Vagina (tissue), 2 donors: Measurements from ENCODE around the gene ADCY9. TPM values are rescaled to one million over a fixed set of nuclear protein-coding genes. Genes with fewer than 3 reads are reported as not detected.

Experiments used
- DNase-seq, 2 donors: peaks; one replicate each; pipeline ENCODE4 v3.0.0-alpha.2; 2017; ENCODE audit errors: extremely low spot score in 2 of 2
- H3K27ac ChIP-seq: fragments of 200-600 bp; sonication (generic); one replicate; pipeline ENCODE4 v1.5.1; 2019
- H3K27me3 ChIP-seq: fragments of 200-600 bp; sonication (generic); one replicate; pipeline ENCODE4 v1.5.1; 2019
- H3K36me3 ChIP-seq, 2 donors: fragments of 200-600 bp; sonication (generic); one replicate each; pipeline ENCODE4 v1.5.1; 2017 to 2019
- H3K4me1 ChIP-seq: fragments of 200-600 bp; sonication (generic); one replicate; pipeline ENCODE4 v1.5.1; 2019
- H3K4me3 ChIP-seq, 2 donors: fragments of 200-600 bp; sonication (generic); 1 replicate in 1 of 2; 2 replicates in 1 of 2; pipeline ENCODE4 v1.5.1; 2016 to 2019
- H3K9me3 ChIP-seq: fragments of 200-600 bp; sonication (generic); one replicate; pipeline ENCODE4 v1.5.1; 2019
- CTCF ChIP-seq, 3 experiments: fragments of 450-650 bp in 2 of 3; fragments of 200-600 bp in 1 of 3; sonication (generic) in 1 of 3; IDR thresholded peaks; one replicate each; pipeline ENCODE4 v1.5.1; 2017 to 2019; ENCODE audit warnings: antibody characterized with exemption in 3 of 3, mild to moderate bottlenecking in 2 of 3, moderate library complexity in 2 of 3
- POLR2A ChIP-seq, 2 donors: fragments of 450-650 bp; IDR thresholded peaks; one replicate each; pipeline ENCODE4 v1.6.1; 2017; ENCODE audit warnings: antibody characterized with exemption in 2 of 2, mild to moderate bottlenecking in 2 of 2, moderate library complexity in 2 of 2
- POLR2AphosphoS5 ChIP-seq, 2 donors: sonication (generic); formaldehyde crosslinking; IDR thresholded peaks; one replicate each; pipeline ENCODE4 v1.9.0; 2017; ENCODE audit warnings: antibody characterized with exemption in 2 of 2, mild to moderate bottlenecking in 2 of 2, low read depth in 1 of 2; ENCODE audit not compliant: insufficient read depth in 1 of 2
- intact Hi-C: fragments of 100-400 bp; cut with DNase I; formaldehyde crosslinking; loops from one replicate; pipeline ENCODE4 v1.15.1; 2023
- total RNA-seq: library from RNA; depleted of rRNA; stranded (reverse); fragments of >200 nt; gene quantifications from one replicate; pipeline ENCODE4 v1.2.3, GENCODE V29; 2016

ADCY9 gene
- total RNA-seq, 1 donor from 2014 or later, result 16.9 TPM

- peaks cover 8% of the 10 kb centered on the region for H3K9me3 ChIP-seq
- no peak overlapping the region for H3K4me3 ChIP-seq
- no peak for TF ChIP-seq POLR2AphosphoS5 (IDR thresholded peaks at IDR 0.05; ENCODE audit: insufficient read depth in 1 of 2, low read depth in 1 of 2)
- TF ChIP-seq POLR2A (IDR thresholded peaks at IDR 0.05), result no peak
- no peak for TF ChIP-seq CTCF (IDR thresholded peaks at IDR 0.05)
- intact Hi-C loops, result no loop called here
- H3K36me3 ChIP-seq, result no peaks in the 10 kb centered on the region
- H3K27ac ChIP-seq, result no peak overlapping the region
- peaks cover 17% of the 10 kb centered on the region for H3K4me1 ChIP-seq
- DNase-seq, result no peak
- no peaks in the 10 kb centered on the region for H3K27me3 ChIP-seq
Observed at GRCh38 chr16:4058386-4058785, 57.9 kb downstream of the ADCY9 start.

- no peak for DNase-seq
- H3K27ac ChIP-seq, result no peak overlapping the region
- intact Hi-C loops, result no loop called here
Observed at GRCh38 chr16:4057439-4057877, 58.8 kb downstream of the ADCY9 start.

GRCh38 chr16:4056161-4057105 lies 59.8 kb downstream of the ADCY9 start:
- TF ChIP-seq POLR2A (IDR thresholded peaks at IDR 0.05), result no peak
- no peak for TF ChIP-seq POLR2AphosphoS5 (IDR thresholded peaks at IDR 0.05; ENCODE audit: insufficient read depth in 1 of 2, low read depth in 1 of 2)
- TF ChIP-seq CTCF (IDR thresholded peaks at IDR 0.05), result no peak
- Histone ChIP-seq H3K27ac (no peak overlapping the region), H3K36me3 (no peaks in the 10 kb centered on the region), H3K4me1 (peaks cover 34% of the 10 kb centered on the region), H3K9me3 (peaks cover 8% of the 10 kb centered on the region), H3K27me3 (no peaks in the 10 kb centered on the region), H3K4me3 (no peak overlapping the region)
- intact Hi-C loops, result no loop called here
- DNase-seq, result no peak

More at GRCh38 chr16:4057439-4057877, 58.8 kb downstream of the ADCY9 start:
- H3K4me1 ChIP-seq, result peaks cover 26% of the 10 kb centered on the region
- H3K36me3 ChIP-seq, result no peaks in the 10 kb centered on the region
- H3K27me3 ChIP-seq, result no peaks in the 10 kb centered on the region
- H3K9me3 ChIP-seq, result peaks cover 8% of the 10 kb centered on the region
- H3K4me3 ChIP-seq, result no peak overlapping the region
- TF ChIP-seq POLR2AphosphoS5 (IDR thresholded peaks at IDR 0.05; ENCODE audit: insufficient read depth in 1 of 2, low read depth in 1 of 2), result no peak
- TF ChIP-seq POLR2A (IDR thresholded peaks at IDR 0.05), result no peak
- no peak for TF ChIP-seq CTCF (IDR thresholded peaks at IDR 0.05)

- peaks cover 34% of the 10 kb centered on the region for H3K4me1 ChIP-seq
- no peak overlapping the region for H3K27ac ChIP-seq
- intact Hi-C loops, result no loop called here
- H3K36me3 ChIP-seq, result no peaks in the 10 kb centered on the region
- no peak for DNase-seq
- TF ChIP-seq POLR2A (IDR thresholded peaks at IDR 0.05) (no peak), POLR2AphosphoS5 (IDR thresholded peaks at IDR 0.05; ENCODE audit: insufficient read depth in 1 of 2, low read depth in 1 of 2) (no peak), CTCF (IDR thresholded peaks at IDR 0.05) (no peak)
- no peak overlapping the region for H3K4me3 ChIP-seq
- peaks cover under 1% of the 10 kb centered on the region for H3K9me3 ChIP-seq
- no peaks in the 10 kb centered on the region for H3K27me3 ChIP-seq
Observed at GRCh38 chr16:4055748-4056147, 60.5 kb downstream of the ADCY9 start.
